COLO668 (cell line): ENCODE results near the gene ANKS1A.

Experiments used
- DNase-seq: peaks from one replicate; lab custom pipeline; 2025; ENCODE audit not compliant: unreplicated experiment; lab: John Stamatoyannopoulos, UW

The ANKS1A gene

GRCh38 chr6:35036828-35037663 lies 148.0 kb downstream of the ANKS1A start:
- no peak for DNase-seq

GRCh38 chr6:35037664-35038038 lies 148.6 kb downstream of the ANKS1A start:
- DNase-seq: no peak

DNA sequence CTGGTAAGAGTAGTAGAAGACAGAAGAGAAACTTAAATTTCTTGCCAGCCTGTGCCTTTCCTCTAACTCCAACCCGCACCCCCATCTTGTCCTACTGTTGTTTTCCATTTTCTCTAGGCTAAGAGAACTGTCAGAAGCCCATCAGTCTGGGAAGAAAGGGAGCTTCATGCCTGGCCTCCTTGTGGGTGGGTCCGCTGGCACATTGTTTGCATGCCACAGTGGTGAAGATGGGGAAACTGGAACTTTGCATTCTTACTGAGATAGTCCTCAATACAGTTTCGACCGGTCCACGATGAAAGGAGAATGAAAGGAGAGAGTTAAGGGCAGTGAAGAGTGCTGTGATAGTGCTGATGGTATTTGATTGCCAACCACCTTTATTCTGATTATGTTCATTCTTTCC lies 149.0 kb downstream of the ANKS1A start:
- DNase-seq: no peak

GRCh38 chr6:35040398-35040797 lies 151.3 kb downstream of the ANKS1A start:
- no peak for DNase-seq

DNA sequence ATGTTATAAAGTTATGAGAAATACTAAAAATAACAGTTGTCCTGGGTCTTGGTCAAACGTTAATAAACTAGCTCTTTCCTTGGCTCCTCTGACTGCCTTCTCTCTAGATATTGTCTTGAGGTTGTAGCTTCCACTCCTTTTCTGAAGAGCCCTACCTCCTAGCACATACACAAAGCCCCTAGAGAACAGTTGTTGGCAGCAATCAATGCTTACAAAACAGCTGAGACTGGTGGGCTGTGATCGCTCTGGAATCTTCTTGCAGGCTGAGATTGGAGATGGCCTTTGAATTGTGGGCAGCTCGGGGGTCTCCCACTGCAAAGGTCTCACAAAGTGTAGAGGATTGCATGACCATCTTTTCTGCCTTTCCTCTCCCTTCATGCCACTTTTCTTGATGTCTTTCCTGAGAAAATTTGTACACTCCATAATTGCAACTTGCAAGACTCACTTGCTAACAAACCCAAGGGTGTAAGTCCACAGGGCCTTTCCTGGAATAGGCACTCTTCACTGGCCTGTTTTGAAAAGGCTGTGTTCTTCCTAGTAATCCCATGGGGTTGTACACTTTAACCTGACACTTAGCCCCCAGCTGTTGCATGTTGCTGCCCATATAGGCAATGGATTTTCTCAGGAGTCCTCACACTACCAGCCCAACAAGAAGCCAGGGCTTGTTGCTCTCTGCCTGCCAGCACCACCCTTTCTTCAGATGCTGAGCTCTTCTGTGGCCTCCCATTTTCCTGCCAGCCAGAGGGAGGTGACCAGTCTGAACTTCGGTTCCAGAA lies 152.2 kb downstream of the ANKS1A start:
- no peak for DNase-seq

- DNase-seq: no peak
These were observed 153.2 kb downstream of the ANKS1A start for GRCh38 chr6:35042031-35042815.

GRCh38 chr6:35043381-35044130 lies 154.5 kb downstream of the ANKS1A start:
- DNase-seq: no peak

GRCh38 chr6:35044145-35044745 lies 155.2 kb downstream of the ANKS1A start:
- peak; percentile 47 for DNase-seq

GRCh38 chr6:35044761-35045421 lies 155.8 kb downstream of the ANKS1A start:
- DNase-seq: peak; percentile 17

DNA sequence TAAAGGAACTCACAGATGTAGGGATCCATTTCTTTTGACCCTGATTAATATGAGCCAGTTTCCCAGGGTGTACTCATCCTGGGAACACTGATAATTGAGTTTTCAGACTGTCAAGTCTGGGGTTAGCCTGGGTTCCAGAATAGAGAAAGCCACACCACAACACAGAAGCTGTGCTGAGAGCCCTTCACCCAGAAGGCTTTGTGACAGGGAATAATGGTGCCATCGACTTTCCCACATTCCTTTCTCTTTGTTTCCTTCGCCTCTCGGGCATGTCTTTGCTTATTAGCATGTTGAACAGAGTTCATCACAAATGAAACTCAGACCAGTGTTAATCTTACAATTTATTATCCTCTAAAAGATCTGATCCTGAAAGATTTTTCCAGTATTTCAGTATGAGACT lies 157.0 kb downstream of the ANKS1A start:
- DNase-seq: no peak

GRCh38 chr6:35046862-35047261 lies 157.8 kb downstream of the ANKS1A start:
- no peak for DNase-seq

DNA sequence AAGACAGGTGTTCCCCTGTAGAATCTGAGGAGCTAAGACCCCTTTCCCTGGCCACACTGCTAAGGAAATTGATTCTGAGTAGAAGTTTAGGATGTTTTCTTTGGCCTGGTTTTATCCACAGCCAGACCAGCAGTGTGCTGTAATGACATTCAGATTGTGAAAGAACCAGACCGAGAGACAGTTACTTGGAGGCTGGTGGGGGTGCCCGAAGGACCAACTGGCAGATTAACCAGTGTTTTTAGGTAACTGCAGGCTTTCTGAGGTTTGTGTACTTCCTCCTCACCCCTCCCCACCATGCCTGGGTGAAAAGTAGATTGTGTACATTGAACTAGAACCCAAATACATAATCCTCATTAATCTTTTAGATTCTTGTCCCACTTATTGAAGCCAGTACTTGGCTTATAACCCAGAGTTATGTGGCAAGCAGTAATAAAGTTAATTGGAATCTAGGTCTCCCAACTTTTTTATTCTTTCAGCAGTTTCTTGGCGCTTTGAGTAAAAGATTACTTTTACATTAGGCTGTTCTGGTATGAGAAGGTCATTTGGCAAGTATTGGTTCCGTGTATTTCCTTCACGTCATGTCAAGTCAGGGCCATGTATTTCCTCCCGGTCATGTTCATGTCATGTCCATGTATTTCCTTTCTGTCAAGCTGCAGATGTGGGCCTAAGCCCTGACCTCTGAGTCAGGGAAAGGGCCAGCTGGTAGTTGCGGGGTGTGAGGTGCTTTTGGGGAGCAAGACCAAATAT lies 158.4 kb downstream of the ANKS1A start:
- no peak for DNase-seq

- DNase-seq: no peak
These were observed 159.1 kb downstream of the ANKS1A start for GRCh38 chr6:35048031-35048613.

DNA sequence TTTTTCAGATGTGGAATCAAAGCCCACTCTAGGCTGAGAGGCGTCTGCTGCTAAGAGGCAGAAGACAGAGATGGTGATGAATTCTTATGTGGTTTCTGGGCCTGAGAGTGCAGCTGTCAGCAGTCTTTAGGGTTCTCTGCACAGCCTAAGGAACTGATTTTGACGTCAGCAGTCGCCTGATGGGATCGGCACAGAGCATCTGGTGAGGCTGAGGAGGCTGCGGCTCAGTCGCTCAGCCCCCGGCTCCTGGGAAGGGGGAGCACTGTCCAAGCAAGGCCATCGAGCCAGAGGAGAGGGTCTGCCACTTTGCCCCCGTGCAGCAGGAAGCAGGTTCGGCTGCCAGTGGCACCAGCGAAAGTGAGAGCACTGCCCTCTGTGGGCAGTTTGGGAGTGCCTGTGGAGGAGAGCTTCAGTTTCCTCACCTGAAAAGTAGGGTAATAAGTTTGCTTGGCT lies 159.6 kb downstream of the ANKS1A start:
- DNase-seq: no peak

DNA sequence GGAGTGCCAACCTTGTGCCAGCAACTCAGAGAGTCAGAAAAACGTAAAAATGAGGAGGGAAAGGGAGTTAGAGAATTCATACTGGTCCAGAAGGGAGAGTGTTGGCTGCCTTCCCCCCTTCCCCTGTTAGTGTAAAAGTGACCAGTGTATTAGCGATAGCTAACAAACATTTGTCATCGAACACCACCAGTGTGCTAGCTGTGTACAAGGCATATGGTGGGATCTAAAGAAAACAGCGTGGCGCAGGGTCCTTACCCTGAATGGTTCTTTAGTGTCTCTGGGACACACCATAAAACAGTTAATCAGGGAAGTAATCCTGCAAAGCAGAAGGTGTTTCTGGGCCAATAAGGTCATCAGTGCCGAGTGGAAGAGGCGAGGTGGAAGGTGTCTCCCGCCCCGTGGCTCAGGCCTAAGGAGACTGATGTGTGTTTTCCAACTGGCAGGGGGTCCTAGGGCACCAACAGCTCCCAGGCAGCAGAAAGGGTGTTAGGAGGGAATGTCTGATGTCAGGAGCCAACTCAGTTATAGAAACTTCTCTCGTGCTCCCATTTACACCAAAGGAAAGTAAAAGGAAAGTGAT lies 160.2 kb downstream of the ANKS1A start:
- no peak for DNase-seq

DNA sequence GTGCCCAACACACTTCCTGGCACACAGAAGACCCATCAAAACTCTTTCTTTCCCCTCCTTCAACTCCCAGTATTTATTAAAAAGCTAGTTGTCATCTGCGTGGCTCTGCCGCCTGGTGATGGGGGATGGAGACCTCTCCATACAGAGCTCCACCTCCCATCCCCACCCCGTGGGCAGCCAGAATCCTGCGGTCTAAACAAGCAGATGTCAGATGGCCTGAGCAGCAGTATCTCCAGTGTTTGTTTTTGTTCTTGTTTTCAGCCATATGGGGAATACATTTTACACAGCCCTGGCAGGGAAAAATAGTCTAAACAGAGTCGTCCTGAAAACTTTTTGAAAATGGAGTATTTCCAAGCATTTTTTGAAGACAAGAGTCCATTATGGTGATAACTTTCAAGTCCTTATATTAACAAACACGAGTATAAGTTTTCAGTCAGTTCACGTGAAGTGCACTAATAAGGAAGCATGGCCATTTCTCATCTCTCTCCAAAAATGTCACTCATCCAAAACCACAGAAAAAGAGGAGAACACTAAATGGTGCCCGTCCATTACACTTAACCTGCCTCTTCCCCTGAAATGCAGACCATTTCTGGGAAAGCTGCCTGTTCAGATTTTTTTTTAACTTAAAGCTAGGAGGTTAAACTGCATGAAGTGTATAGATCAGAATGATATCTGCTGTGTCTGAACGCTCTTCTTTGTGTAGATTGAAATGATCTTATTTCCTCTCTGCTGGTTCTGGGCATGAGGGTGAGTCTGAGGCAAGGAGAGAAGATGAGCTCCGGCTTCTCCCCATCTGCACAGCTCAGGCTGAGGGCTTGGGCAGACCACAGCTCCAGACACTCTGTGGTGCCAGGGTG lies 161.1 kb downstream of the ANKS1A start:
- DNase-seq: peak; percentile 72

DNA sequence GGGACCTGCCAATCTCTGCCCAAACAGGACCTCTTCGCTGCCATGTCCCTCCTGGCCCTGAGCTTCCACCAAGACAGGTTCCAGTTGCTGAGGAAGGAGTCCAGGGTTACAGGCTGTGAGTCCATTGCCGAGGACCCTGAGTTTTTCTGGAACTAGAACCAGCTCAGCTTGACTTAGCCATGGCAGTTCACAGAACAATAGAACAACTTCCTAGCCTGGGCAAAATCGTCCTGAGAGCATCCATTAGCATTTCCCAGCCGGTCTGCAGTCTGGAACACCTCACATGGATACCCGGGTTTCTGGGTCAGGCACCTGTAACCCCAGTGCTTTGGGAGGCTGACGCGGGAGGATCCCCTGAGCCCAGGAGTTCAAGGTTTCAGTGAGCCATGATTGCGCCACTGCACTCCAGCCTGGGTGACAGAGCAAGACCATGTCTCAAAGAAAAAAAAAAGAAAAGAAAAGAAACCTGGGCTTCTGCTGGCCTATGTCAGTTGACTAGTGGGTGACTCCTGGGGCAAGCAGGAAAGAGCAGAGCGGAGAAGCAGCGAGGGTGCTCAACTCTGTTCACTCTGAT lies 161.8 kb downstream of the ANKS1A start:
- no peak for DNase-seq
